HG03457 (cell line): ENCODE data around the gene VPS35.
"Not testable (repeated sequence)": the region's sequence is repeated elsewhere in the genome, so short reads cannot be mapped to it uniquely, and the experiment has no call there.

Experiments
- ATAC-seq: cut with Tn5 transposase; IDR thresholded peaks from one replicate; pipeline ENCODE4 v1.9.1; 2021; ENCODE audit warnings: moderate number of reproducible peaks; ENCODE audit not compliant: unreplicated experiment

VPS35 gene

GRCh38 chr16:46673320-46674013 lies 15.5 kb downstream of the VPS35 start:
- peak; percentile 75 for ATAC-seq

- no peak for ATAC-seq
Measured at GRCh38 chr16:46662123-46662522, 26.9 kb downstream of the VPS35 start.

- peak; percentile 89 for ATAC-seq
Measured at GRCh38 chr16:46658925-46659324, 30.1 kb downstream of the VPS35 start.

- no peak for ATAC-seq
Measured at GRCh38 chr16:46651305-46651704, 37.7 kb downstream of the VPS35 start.

- ATAC-seq: no peak
Measured at GRCh38 chr16:46650254-46650623, 38.7 kb downstream of the VPS35 start.

GRCh38 chr16:46649588-46650253 lies 39.3 kb downstream of the VPS35 start:
- ATAC-seq: no peak

- ATAC-seq: no peak
Measured at GRCh38 chr16:46648656-46649055, 40.3 kb downstream of the VPS35 start.

- ATAC-seq: no peak
Measured at GRCh38 chr16:46638947-46639925, 49.7 kb downstream of the VPS35 start.

- no peak for ATAC-seq
Measured at GRCh38 chr16:46632778-46633733, 55.9 kb downstream of the VPS35 start.

- ATAC-seq: no peak
Measured at GRCh38 chr16:46629331-46630219, 59.4 kb downstream of the VPS35 start.

- ATAC-seq: no peak
Measured at GRCh38 chr16:46627746-46628145, 61.2 kb downstream of the VPS35 start.

GRCh38 chr16:46626681-46627080 lies 62.3 kb downstream of the VPS35 start:
- not testable (repeated sequence) for ATAC-seq

GRCh38 chr16:46624862-46625261 lies 64.1 kb downstream of the VPS35 start:
- not testable (repeated sequence) for ATAC-seq

- ATAC-seq: not testable (repeated sequence)
Measured at GRCh38 chr16:46623707-46624106, 65.3 kb downstream of the VPS35 start.

GRCh38 chr16:46623246-46623645 lies 65.7 kb downstream of the VPS35 start:
- ATAC-seq: not testable (repeated sequence)

GRCh38 chr16:46621934-46622676 lies 66.9 kb downstream of the VPS35 start:
- ATAC-seq: no peak

- peak; percentile 90 for ATAC-seq
Measured at GRCh38 chr16:46621006-46621933, 67.7 kb downstream of the VPS35 start, which contains the start of gene SHCBP1. SHCBP1 (minus strand) TSS chr16:46621379; CDS start chr16:46621359, 20 bp downstream.
